IPS-18a (cell line): ENCODE results near the gene CHST11.
"Not testable (repeated sequence)": the region's sequence is repeated elsewhere in the genome, so short reads cannot be mapped to it uniquely, and the experiment has no call there.

Experiments used
- H3K27ac ChIP-seq: one replicate; pipeline ENCODE4 v1.5.1; 2013; ENCODE audit warnings: low read length
- H3K27me3 ChIP-seq: one replicate; pipeline ENCODE4 v1.6.1; 2013; ENCODE audit warnings: mild to moderate bottlenecking, low read length; ENCODE audit not compliant: control insufficient read depth, insufficient read depth
- H3K36me3 ChIP-seq: one replicate; pipeline ENCODE4 v1.6.1; 2013; ENCODE audit warnings: low read depth, low read length; ENCODE audit not compliant: control insufficient read depth
- H3K4me1 ChIP-seq: one replicate; pipeline ENCODE4 v1.6.1; 2013; ENCODE audit warnings: low read depth, low read length; ENCODE audit not compliant: control insufficient read depth
- H3K4me3 ChIP-seq: one replicate; pipeline ENCODE4 v1.5.1; 2013; ENCODE audit warnings: low read length
- H3K9ac ChIP-seq: one replicate; pipeline ENCODE4 v1.6.1; 2013; ENCODE audit warnings: mild to moderate bottlenecking, low read length, moderate library complexity
- H3K9me3 ChIP-seq: one replicate; pipeline ENCODE4 v1.6.1; 2013; ENCODE audit warnings: low read depth, low read length; ENCODE audit not compliant: control insufficient read depth

CHST11 gene

DNA sequence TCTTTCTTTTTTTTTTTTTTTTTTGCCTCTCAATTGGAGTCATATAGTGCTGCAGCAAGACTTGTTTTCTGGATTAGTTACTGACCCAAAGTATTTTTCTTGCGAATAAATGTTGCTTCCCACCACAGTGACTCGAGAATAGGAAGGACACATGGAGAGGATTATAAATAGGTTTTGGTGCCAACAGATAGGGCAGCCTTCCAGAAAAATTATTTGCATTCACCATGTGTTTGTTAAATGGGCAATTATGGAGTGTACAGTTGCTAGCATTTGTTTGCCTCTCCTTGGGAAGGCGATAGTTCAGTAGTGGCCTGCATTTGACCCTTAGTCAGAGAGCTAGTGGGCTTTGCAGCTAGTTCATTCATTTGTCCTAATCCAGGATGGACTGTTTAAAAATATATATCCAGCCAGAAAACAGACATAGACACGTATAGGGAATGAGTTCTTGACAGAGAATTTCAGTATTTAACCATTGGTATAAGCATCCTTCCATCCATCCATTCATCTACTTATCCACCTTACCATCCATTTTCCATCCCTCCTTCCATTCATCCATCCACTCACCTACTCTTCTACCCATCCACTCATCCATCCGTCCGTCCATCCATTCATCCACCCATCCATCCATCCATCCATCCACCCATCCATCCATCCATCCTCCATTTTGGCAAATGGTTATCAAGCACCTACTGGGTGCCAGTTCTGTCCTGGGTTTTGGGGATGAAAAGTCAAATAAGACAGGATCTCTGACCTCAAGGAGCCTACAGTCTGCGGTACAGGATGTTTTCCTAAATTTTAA, 67.5 kb downstream of the CHST11 start:
- Histone ChIP-seq H3K4me3 (no peak overlapping the region), H3K27me3 (no peaks in the 10 kb centered on the region), H3K36me3 (no peaks in the 10 kb centered on the region), H3K9me3 (no peaks in the 10 kb centered on the region), H3K9ac (no peak overlapping the region), H3K4me1 (peaks cover 30% of the 10 kb centered on the region), H3K27ac (no peak overlapping the region)

DNA sequence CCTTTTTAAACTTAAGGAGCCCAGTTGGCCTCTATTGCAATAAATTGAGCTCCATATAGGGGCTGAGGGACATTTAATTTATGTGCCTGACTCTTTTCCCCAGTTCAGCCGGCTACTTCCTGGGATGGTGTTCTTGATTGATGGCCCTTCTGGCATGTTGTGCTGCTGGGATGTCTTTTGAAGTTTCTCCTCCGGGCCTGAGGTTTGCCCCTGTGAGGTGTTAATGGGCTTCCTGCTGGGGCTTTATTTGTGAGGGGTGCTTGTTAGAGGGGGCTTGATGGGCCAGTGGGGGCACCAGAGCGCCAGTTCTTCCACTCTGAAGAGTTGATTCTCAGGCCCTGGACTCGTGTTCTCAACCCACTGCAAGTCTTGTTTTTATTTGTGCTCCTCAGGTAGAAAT, 69.6 kb downstream of the CHST11 start:
- Histone ChIP-seq H3K36me3 (no peaks in the 10 kb centered on the region), H3K4me3 (no peak overlapping the region), H3K27ac (no peak overlapping the region), H3K4me1 (peaks cover 27% of the 10 kb centered on the region), H3K9me3 (no peaks in the 10 kb centered on the region), H3K27me3 (no peaks in the 10 kb centered on the region), H3K9ac (no peak overlapping the region)

DNA sequence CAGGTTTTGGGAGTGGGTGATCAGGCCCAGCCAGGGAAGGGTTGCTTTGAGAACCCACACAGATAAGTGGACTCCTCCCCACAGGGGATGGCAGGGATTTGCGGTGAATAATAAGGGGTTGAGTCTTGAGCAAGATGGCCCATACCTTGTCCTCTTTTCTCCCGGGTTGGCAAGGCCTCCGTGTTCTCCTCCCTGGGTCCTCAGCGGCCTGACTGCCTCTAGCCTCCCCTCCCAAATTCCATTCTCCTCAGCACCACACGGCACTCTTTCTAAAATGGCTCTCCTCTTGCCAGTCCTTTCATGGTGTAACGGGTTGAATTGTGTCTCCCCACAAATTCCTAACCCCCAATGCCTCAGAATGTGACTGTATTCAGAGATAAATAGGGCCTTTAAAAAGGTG, 70.0 kb downstream of the CHST11 start:
- Histone ChIP-seq H3K9me3 (no peaks in the 10 kb centered on the region), H3K27ac (no peak overlapping the region), H3K36me3 (no peaks in the 10 kb centered on the region), H3K9ac (no peak overlapping the region), H3K27me3 (no peaks in the 10 kb centered on the region), H3K4me3 (no peak overlapping the region), H3K4me1 (peaks cover 27% of the 10 kb centered on the region)

DNA sequence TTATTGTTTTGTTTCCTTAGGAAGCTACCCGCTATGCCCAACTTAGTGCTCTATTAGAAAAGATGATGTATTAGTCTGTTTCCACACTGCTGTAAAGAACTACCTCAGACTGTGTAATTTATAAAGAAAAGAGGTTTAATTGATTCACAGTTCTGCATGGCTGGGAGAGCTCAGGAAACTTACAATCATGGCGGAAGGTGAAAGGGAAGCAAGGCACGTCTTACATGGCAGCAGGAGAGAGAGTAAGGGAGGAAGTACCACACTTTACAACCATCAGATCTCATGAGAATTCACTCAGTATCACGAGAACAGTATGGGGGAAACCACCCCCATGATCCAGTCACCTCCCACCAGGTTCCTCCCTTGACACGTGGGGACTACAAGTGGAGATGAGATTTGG, 70.9 kb downstream of the CHST11 start:
- not testable (repeated sequence) for H3K27ac ChIP-seq, H3K9me3 ChIP-seq, H3K9ac ChIP-seq, H3K27me3 ChIP-seq, H3K4me3 ChIP-seq, H3K36me3 ChIP-seq
- peaks cover 27% of the 10 kb centered on the region for H3K4me1 ChIP-seq

DNA sequence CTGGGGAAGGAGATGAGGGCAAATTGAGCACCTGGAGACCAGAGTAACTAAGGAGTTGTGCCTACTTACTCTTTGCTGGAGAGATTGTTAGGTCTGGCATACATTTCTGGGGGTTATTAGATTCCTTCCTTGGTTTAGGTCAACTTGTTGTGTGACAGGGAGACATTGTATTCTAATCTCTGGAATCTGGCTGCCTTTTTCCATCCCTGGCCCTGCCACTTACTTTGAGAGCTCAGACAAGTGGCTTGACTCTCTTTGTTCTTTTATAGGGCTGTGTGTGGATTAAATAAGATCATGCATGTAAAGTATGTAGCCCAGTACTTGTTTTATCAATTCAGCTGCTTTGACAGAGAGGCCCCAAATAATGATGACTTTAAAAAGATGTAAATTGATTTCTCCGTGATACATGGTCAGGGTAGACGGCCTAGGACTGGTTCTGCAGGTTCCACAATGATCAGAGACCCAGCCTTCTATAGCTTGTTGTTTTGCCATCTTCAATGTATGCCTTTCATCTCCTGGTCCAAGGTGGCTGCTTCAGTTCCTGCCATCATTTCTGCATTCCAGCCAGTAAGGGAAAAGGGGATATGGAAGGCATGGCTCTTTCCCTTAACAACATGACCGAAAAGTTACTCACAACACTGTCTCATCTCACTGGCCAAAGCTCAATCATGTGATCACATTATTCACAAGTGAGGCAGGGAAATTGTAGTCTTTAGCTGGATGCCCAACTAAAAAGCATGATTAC, 72.6 kb downstream of the CHST11 start:
- H3K4me3 ChIP-seq = no peak overlapping the region
- H3K4me1 ChIP-seq = peaks cover 29% of the 10 kb centered on the region
- no peak overlapping the region for H3K9ac ChIP-seq
- no peaks in the 10 kb centered on the region for H3K36me3 ChIP-seq
- no peak overlapping the region for H3K27ac ChIP-seq
- H3K9me3 ChIP-seq = no peaks in the 10 kb centered on the region
- no peaks in the 10 kb centered on the region for H3K27me3 ChIP-seq

DNA sequence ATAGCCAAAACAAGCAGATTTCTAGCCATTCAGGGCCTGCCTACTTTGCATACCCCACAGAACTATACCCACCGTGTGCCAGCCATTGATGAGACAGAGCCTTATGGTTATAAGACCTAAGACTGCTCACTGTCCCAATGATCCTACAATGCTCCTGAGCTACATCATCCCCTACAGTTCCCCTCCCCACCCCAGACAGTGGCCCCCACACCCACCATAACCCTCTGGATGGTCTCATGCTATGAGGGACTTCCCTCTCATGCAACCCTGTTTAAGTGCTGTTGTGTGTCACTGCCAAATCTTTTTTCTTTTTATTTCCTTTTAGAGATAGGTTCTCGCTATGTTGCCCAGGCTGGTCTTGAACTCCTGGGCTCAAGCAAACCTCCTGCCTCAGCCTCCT, 75.9 kb downstream of the CHST11 start:
- H3K36me3 ChIP-seq = no peaks in the 10 kb centered on the region
- no peaks in the 10 kb centered on the region for H3K9me3 ChIP-seq
- no peak overlapping the region for H3K4me3 ChIP-seq
- H3K27ac ChIP-seq = no peak overlapping the region
- no peak overlapping the region for H3K9ac ChIP-seq
- no peaks in the 10 kb centered on the region for H3K27me3 ChIP-seq
- peaks cover 23% of the 10 kb centered on the region for H3K4me1 ChIP-seq

DNA sequence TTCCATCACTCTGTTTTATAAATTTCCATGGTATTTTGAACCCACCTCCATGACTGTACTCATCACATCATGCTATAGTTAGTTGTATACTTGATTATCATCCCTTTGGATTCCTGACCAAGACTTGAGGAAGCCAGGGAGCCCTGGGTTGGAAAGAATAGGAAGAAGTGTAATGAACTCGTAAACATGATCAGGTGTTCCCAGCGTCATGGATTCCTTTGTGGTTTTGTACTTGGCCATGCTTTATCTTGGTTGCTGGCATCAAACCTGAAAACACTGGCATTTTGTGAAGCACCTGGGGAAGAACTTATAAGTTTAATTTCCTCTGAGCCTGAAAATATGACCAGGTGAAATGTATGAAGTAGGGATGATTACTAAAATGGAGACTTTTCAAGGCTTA, 76.4 kb downstream of the CHST11 start:
- H3K4me1 ChIP-seq = peaks cover 23% of the 10 kb centered on the region
- no peaks in the 10 kb centered on the region for H3K27me3 ChIP-seq
- no peak overlapping the region for H3K4me3 ChIP-seq
- no peak overlapping the region for H3K27ac ChIP-seq
- no peaks in the 10 kb centered on the region for H3K9me3 ChIP-seq
- no peak overlapping the region for H3K9ac ChIP-seq
- H3K36me3 ChIP-seq = no peaks in the 10 kb centered on the region

DNA sequence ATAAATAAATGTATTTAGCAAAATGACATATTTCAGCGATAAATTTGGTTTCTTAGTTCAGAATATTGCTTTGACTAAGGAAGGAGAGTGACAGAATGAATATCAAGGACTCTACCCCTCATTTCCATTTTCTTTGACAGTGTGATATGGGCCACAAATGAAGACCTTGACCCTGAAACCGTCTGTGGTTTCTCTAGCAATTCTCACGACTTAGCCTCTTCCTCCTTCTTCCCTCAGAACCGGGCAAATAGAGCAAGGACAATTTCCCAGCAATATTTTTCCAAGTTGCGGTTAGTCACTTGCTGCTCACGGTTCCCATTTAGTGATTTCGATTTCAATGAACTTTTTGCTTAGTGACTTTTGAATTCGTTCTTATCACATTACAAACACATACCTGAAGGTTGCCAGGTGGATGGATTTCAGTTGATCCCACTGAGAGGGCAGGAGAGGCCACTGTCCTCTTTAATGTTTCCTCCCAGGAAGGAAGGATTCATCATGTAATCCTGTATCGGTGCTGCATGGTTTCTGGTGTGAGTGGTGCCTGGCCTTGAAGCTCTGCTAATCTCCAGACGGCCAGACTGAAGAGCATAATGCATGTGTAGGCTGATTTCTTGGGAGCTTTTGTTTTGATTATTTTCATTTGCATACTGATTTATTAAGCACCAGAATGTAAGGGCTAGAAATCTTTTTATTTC, 77.6 kb downstream of the CHST11 start:
- H3K27me3 ChIP-seq = no peaks in the 10 kb centered on the region
- H3K4me3 ChIP-seq = no peak overlapping the region
- no peaks in the 10 kb centered on the region for H3K36me3 ChIP-seq
- H3K4me1 ChIP-seq = peaks cover 18% of the 10 kb centered on the region
- H3K9ac ChIP-seq = no peak overlapping the region
- no peak overlapping the region for H3K27ac ChIP-seq
- no peaks in the 10 kb centered on the region for H3K9me3 ChIP-seq

DNA sequence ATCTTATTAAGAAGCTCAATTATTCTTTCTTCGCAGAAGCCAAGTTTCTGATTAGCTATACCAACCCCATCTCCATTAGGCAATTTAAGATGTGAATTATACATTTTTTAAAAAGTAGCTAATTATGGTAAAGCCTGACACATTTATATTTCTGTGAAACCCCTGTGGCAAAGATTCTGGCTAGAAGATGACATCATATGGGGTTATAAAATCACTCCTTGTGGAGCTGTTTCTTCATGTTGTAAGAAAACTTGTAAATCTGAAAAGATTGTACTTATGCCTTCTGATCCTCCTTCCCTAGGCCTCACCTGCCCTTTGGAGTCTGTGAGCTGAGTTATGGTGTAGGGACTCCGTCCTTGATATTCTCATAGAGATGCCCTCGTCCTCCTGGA, 78.1 kb downstream of the CHST11 start:
- no peak overlapping the region for H3K27ac ChIP-seq
- peaks cover 18% of the 10 kb centered on the region for H3K4me1 ChIP-seq
- H3K9me3 ChIP-seq = no peaks in the 10 kb centered on the region
- H3K4me3 ChIP-seq = no peak overlapping the region
- no peaks in the 10 kb centered on the region for H3K27me3 ChIP-seq
- H3K9ac ChIP-seq = no peak overlapping the region
- no peaks in the 10 kb centered on the region for H3K36me3 ChIP-seq

DNA sequence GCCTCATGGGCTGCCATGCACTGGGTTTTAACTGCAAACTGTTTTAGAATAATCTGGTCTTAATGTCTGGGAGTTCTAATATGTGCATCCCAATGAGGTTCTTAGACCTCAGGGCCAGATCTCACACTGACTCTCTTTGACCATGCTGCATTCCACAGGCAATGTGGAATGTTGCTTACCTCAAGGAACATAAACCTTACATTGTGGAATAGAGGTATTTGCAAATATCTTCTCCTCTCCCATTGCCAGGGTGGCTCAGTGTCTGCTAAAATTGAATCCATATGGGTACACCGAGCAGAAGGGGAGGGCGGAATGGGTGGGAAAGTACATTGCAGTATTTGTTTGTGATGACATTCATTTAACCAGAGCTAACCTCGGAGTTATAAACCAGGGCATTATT, 78.6 kb downstream of the CHST11 start:
- peaks cover 1% of the 10 kb centered on the region for H3K27me3 ChIP-seq
- H3K4me3 ChIP-seq = no peak overlapping the region
- H3K36me3 ChIP-seq = no peaks in the 10 kb centered on the region
- peaks cover 19% of the 10 kb centered on the region for H3K4me1 ChIP-seq
- H3K9me3 ChIP-seq = no peaks in the 10 kb centered on the region
- H3K9ac ChIP-seq = no peak overlapping the region
- no peak overlapping the region for H3K27ac ChIP-seq

DNA sequence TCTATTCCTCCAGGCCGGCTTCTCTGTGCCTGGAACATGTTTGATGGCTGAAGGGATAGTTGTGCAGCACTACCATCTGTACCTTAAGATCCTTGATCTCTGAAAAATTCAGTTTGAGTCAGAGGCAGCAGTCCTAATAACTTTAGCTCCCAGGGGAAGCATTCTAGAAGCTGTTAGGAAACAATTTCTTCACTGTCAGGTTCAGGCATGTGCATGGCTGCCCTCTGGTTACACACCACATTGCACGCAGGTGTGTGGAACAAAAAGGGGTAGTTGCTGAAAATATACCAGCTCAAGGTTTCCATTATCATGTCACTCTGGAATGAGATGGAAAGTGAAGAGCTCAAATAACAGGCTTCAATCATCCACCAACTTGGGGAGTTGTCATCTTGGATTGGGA, 80.1 kb downstream of the CHST11 start:
- peaks cover 15% of the 10 kb centered on the region for H3K27me3 ChIP-seq
- H3K4me3 ChIP-seq = no peak overlapping the region
- H3K4me1 ChIP-seq = peaks cover 31% of the 10 kb centered on the region
- H3K9me3 ChIP-seq = no peaks in the 10 kb centered on the region
- H3K36me3 ChIP-seq = no peaks in the 10 kb centered on the region
- H3K27ac ChIP-seq = no peak overlapping the region
- H3K9ac ChIP-seq = no peak overlapping the region
